KMS-11 (cell line): ENCODE measurements around the gene MTX2.

Experiments
- H2AFZ ChIP-seq: fragments of 200-600 bp; sonication (generic); 2 replicates; pipeline ENCODE4 v1.6.1; 2016; ENCODE audit warnings: antibody characterized with exemption, mixed run types, low read depth
- H3K27ac ChIP-seq: fragments of 200-600 bp; sonication (generic); 2 replicates; pipeline ENCODE4 v1.6.1; 2016; ENCODE audit warnings: mild to moderate bottlenecking, mixed run types
- H3K27me3 ChIP-seq: fragments of 200-600 bp; sonication (generic); 2 replicates; pipeline ENCODE4 v1.6.1; 2017; ENCODE audit warnings: mild to moderate bottlenecking, low read depth, mixed run types, moderate library complexity; ENCODE audit not compliant: insufficient read depth
- H3K36me3 ChIP-seq: fragments of 200-600 bp; sonication (generic); 2 replicates; pipeline ENCODE4 v1.6.1; 2017; ENCODE audit warnings: mild to moderate bottlenecking, mixed run types; ENCODE audit not compliant: insufficient read depth
- H3K4me1 ChIP-seq: fragments of 200-600 bp; sonication (generic); 2 replicates; pipeline ENCODE4 v1.6.1; 2016; ENCODE audit warnings: mild to moderate bottlenecking, low read depth, mixed run types; ENCODE audit not compliant: poor library complexity, severe bottlenecking
- H3K4me2 ChIP-seq: fragments of 200-600 bp; sonication (generic); 2 replicates; pipeline ENCODE4 v1.7.0; 2016; ENCODE audit warnings: mild to moderate bottlenecking, mixed run types
- H3K4me3 ChIP-seq: fragments of 200-600 bp; sonication (generic); IDR thresholded peaks from 2 replicates; pipeline ENCODE4 v1.6.1; 2017; ENCODE audit warnings: low read depth, low read length, mixed read lengths; ENCODE audit not compliant: insufficient read depth
- H3K79me2 ChIP-seq: fragments of 200-600 bp; sonication (generic); 2 replicates; pipeline ENCODE4 v1.6.1; 2016; ENCODE audit warnings: low read depth, mixed run types; ENCODE audit not compliant: insufficient read depth
- H3K9ac ChIP-seq: fragments of 200-600 bp; sonication (generic); 2 replicates; pipeline ENCODE4 v1.6.1; 2016; ENCODE audit warnings: mild to moderate bottlenecking, mixed run types
- H4K20me1 ChIP-seq: fragments of 200-600 bp; sonication (generic); 2 replicates; pipeline ENCODE4 v1.6.1; 2016; ENCODE audit warnings: mild to moderate bottlenecking, mixed run types; ENCODE audit not compliant: insufficient read depth
- CTCF ChIP-seq: fragments of 200-600 bp; sonication (generic); conservative IDR thresholded peaks from 2 replicates; pipeline ENCODE4 v1.6.1; 2017; ENCODE audit warnings: low read depth, mild to moderate bottlenecking, antibody characterized with exemption, low read length, moderate library complexity, mixed read lengths

The MTX2 gene

DNA sequence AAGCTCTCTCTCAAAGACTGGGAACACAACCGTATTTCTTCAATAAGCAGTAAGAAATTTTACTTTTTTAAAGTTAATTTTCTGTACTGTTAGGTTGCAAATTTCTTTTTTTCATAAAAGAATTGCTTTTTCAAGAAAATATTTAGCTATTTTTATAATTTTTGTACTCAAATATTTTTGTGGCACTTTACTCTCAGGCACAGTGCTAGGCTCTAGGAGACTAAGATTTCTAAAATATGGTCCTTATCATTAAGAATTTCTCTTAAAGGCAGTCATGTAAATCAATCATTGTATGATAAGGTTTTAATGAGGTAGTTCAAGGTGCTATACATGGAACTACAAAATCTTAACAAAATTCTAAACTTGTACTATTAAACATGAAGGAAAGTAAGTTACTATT is 61.4 kb downstream of the MTX2 start:
- no peak overlapping the region for H3K4me2 ChIP-seq
- no peak for TF ChIP-seq CTCF
- H4K20me1 ChIP-seq = no peaks in the 10 kb centered on the region
- no peaks in the 10 kb centered on the region for H3K79me2 ChIP-seq
- no peak overlapping the region for H2AFZ ChIP-seq
- no peaks in the 10 kb centered on the region for H3K27me3 ChIP-seq
- no peak overlapping the region for H3K27ac ChIP-seq
- no peaks in the 10 kb centered on the region; the same call in 1 of the 2 replicates for H3K36me3 ChIP-seq
- H3K4me1 ChIP-seq = no peaks in the 10 kb centered on the region
- no peak overlapping the region for H3K4me3 ChIP-seq
- H3K9ac ChIP-seq = no peak overlapping the region

- TF ChIP-seq CTCF = no peak
- no peak overlapping the region for H3K27ac ChIP-seq
- no peak overlapping the region for H3K9ac ChIP-seq
- H3K79me2 ChIP-seq = no peaks in the 10 kb centered on the region
- H3K4me2 ChIP-seq = no peak overlapping the region
- H3K4me3 ChIP-seq = no peak overlapping the region
- H2AFZ ChIP-seq = no peak overlapping the region
- no peaks in the 10 kb centered on the region for H3K27me3 ChIP-seq
- H4K20me1 ChIP-seq = no peaks in the 10 kb centered on the region
- H3K36me3 ChIP-seq = no peaks in the 10 kb centered on the region; the same call in 1 of the 2 replicates
- no peaks in the 10 kb centered on the region for H3K4me1 ChIP-seq
These were observed 62.4 kb downstream of the MTX2 start for GRCh38 chr2:176331646-176332045.

DNA sequence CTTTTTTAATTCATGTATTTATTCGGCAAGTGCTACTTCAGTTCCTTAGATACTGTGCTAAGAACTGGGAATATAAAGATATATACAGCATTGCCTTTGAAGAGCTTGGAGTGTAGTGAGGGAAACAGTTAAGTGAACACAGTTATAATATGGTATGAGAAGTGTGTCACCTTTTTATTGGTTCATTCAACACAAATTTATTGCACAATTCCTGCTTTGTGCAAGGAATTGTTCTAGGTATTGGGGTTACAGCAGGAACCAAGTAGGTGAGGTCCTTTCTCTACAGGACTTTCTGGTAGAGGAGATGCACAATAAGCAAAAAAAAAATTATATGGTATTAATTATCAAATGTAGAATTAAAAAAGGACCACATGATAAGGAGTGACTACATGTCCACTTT is 65.5 kb downstream of the MTX2 start:
- TF ChIP-seq CTCF = no peak
- no peak overlapping the region for H3K27ac ChIP-seq
- H3K36me3 ChIP-seq = no peaks in the 10 kb centered on the region

GRCh38 chr2:176338395-176338794 is 69.2 kb downstream of the MTX2 start:
- H3K4me1 ChIP-seq = no peaks in the 10 kb centered on the region
- H4K20me1 ChIP-seq = no peaks in the 10 kb centered on the region
- no peak overlapping the region for H3K9ac ChIP-seq
- H3K27ac ChIP-seq = no peak overlapping the region
- no peaks in the 10 kb centered on the region for H3K36me3 ChIP-seq
- no peak for TF ChIP-seq CTCF
- no peaks in the 10 kb centered on the region for H3K79me2 ChIP-seq
- H3K4me2 ChIP-seq = no peak overlapping the region
- H3K4me3 ChIP-seq = no peak overlapping the region
- no peak overlapping the region for H2AFZ ChIP-seq
- no peaks in the 10 kb centered on the region for H3K27me3 ChIP-seq

More for the DNA sequence above, 65.5 kb downstream of the MTX2 start:
- no peaks in the 10 kb centered on the region for H3K79me2 ChIP-seq
- H3K4me1 ChIP-seq = no peaks in the 10 kb centered on the region
- H2AFZ ChIP-seq = no peak overlapping the region
- H4K20me1 ChIP-seq = no peaks in the 10 kb centered on the region
- no peak overlapping the region for H3K4me2 ChIP-seq
- H3K4me3 ChIP-seq = no peak overlapping the region
- no peak overlapping the region for H3K9ac ChIP-seq
- no peaks in the 10 kb centered on the region for H3K27me3 ChIP-seq
